ELF-1 (cell line): ENCODE results near the gene ELOVL2.

Source experiments
- DNase-seq: peaks from one replicate; pipeline ENCODE4 v3.0.0-alpha.2; 2016; ENCODE audit warnings: low read depth, low spot score

ELOVL2 gene

GRCh38 chr6:11056871-11057270 lies 12.8 kb upstream of the ELOVL2 start:
- DNase-seq: no peak

- no peak for DNase-seq
Observed at GRCh38 chr6:11055127-11055627, 11.1 kb upstream of the ELOVL2 start.

GRCh38 chr6:11054722-11055121 lies 10.6 kb upstream of the ELOVL2 start:
- DNase-seq: no peak

DNA sequence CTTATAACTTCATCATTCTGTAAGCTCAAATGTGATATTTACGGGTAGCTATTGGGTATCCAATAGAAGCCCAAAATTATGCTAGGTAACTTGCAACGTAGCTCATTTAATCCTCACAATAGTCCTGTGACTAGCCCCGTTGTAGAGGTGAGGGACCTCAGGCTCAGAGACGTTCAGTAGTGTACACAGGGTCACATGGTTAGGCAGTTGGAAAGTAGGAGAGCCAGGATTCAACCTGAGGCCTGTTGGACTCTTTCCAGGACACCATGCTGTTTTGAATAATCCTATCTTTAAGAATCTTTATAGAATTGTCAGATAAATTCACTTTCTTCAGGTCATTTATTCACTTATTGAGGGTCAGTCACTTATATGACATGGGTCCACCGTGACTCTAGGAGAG lies 9.2 kb upstream of the ELOVL2 start:
- DNase-seq: no peak

DNA sequence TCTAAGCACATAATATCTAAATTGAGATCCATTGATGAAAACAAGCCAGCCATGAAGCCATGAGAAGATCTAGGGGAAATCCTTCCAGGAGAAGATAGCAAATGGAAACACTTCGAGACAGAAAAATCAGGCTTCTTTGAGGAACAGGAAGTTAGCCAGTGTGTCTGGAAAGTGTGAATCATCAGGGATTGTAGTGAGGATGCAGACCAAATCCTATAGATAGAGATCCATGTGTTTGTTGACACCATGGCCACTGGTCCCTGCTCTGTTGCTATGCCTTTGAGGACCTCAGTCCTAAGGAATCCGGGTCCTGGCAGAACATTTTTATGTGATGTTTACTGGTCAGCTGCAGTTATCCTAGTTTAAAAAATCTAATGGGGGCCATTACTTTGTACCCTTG lies 6.6 kb upstream of the ELOVL2 start:
- DNase-seq: peak; percentile 34

- peak; percentile 14 for DNase-seq
Observed at GRCh38 chr6:11044712-11045167, 635 bp upstream of the ELOVL2 start.

- DNase-seq: peak; percentile 26
Observed at GRCh38 chr6:11043378-11043960, 636 bp downstream of the ELOVL2 start.

DNA sequence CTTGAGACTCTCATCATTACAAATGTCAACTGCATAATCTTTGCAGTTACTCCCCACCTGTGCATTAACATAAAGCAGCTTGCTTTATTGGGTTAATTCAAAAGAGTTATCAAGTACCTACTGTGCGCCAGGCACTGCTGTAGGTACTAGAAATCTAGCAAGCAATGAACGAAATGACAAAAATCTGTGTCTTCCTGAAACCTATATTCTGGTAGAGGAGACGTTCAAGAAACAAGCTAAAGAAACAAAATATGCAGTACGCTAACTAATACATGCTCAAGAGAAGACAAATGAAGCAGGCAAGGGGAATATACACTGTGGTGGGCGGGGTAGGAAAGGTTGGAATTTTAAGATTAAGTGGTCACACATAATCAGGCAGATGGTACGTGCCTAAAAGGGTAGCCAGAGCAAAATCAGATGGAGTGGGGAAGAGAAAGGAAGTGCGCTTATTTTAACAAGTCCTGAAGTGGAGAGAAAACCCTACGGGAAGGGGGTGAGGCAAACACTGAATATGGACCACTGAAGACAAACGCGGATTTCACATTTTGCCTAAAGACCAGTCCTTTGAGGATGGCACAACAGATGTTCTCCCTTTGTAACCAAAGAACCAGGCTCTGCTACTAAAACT lies 1.2 kb downstream of the ELOVL2 start:
- no peak for DNase-seq

DNA sequence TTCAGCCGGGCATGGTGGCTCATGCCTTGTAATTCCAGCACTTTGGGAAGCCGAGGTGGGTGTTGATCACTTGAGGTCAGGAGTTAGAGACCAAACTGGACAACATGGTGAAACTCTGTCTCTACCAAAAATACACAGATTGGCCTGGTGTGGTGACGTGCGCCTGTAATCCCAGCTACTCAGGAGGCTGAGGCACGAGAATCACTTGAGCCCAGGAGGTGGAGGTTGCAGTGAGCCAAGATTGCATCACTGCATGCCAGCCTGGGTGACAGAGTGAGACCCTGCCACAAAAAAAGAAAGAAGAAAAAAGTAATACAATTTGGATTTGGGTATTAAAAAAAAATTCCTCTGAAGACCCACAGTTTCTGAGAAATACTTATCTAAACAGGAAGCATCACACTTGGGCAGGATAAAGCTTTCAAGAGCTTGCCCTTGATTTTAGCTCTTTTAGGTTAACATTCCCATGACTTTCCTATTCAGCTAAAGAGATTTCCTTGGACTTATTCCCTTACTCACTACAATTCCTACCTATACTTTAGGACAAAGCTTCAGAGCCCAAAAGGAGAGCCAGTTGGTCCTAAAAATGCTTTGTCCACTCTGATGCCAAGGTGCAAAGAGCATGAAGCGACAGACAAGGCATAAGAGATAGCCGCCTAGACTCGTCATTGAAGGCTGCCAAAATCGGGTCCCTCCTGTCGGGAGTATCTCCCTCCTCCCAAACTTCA lies 1.9 kb downstream of the ELOVL2 start:
- no peak for DNase-seq

DNA sequence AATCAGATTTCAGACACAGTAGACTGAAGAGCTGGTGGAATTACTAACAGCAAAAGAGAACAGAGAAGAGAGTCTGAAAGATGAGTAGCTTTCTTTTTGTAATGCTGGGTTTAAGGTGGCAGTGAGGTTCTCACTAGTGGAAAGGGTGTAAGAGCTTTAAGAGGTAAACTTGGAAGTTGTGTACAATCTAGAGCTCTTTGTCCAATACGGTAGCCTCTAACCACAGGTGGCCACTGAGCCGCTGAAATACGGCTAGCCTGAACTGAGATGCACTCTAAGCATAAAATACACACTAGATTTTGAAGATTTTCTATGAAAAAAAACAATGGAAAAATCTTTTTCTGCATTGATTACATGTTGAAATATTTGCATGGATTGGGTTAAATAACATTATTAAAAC lies 4.0 kb downstream of the ELOVL2 start:
- DNase-seq: no peak

DNA sequence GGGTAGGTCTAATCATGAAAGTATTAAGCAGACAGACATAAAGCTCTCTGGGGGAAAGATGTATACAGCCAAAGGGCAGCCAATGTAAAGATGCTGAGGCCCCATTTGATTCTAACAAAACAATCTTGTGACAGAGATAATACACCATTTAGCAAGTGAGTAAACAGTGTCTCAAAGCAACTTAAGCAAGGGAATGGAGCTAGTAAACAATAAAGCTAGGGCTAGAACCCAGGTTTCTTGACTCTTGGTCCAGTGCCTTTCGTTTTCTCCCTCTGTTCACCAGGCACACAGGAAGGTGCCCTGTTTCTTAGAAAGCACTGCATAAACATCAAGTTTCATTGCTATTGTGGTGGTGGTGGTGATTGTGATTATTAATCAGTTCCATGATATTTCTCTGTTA lies 5.1 kb downstream of the ELOVL2 start:
- DNase-seq: no peak

- no peak for DNase-seq
Observed at GRCh38 chr6:11036977-11037430, 7.1 kb downstream of the ELOVL2 start.

DNA sequence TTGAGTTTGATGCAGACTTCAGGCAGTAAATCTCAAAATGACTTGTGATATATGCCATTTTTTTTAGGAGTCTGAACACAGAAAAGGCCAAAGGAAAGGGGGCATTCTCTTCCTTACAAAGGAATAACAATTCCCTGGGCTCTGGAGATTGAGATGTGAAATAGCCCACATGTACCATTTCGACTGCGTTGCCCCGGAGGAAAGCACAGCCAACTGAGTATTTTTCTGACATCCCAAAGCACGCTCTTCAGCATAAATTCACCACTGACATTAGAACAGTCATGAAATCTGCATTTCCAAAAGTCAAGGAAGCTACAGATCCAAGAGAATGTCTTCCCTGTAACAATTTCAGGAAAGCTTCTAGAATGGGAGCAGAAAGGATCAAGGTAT lies 7.8 kb downstream of the ELOVL2 start:
- DNase-seq: no peak

DNA sequence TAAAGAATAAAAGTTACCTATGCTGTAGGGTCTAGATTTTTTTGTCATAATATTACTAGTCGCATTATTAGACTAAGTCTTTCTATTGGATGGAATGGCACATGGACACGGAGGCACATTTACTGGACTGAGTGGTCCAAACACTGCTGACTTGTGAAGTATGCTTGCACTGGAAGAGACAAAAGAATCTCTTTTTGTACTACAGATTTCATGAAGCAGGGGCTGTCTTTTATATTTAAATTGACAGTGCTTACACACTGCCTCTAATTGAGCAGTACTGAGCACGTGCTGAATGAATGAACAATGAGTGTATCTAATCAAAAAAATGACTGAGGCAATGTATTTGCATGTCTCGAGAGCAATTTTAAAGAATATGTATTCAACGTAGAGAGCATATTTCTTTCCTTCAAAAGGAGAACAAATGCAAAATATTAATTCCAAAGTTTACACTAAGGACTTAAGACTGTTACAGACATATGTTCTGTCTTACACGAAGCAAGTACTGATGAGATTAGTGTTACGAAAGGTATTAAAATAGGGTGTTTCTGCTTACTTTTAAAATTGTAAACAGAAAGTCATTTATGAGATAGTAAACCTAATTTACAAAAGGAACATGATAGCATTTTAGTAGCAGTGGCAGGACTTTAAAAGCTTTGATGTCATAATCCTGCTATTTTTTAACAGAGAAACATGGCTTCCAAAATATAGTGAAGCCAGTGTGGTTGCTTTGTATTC lies 8.3 kb downstream of the ELOVL2 start:
- DNase-seq: no peak

- DNase-seq: no peak
Observed at GRCh38 chr6:11033825-11034224, 10.3 kb downstream of the ELOVL2 start.

- DNase-seq: no peak
Observed at GRCh38 chr6:11030904-11031303, 13.2 kb downstream of the ELOVL2 start.

DNA sequence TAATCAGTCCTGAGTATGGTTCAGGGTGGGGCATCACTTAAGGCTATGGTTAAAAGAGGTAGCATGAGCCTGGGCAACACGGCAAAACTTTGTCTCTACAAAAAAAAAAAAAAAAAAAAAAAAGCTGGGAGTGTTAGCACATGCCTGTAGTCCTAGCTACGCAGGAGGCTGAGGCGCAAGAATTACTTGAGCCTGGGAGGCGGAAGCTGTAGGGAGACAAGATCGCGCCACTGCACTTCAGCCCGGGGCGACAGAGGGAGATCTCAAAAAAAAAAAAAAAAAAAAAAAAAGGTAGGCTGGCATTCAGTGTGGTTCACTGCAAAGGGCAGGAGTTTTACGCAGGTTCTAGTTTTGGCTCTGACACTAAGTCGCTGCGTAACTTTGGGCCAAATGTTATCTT lies 15.1 kb downstream of the ELOVL2 start:
- no peak for DNase-seq

DNA sequence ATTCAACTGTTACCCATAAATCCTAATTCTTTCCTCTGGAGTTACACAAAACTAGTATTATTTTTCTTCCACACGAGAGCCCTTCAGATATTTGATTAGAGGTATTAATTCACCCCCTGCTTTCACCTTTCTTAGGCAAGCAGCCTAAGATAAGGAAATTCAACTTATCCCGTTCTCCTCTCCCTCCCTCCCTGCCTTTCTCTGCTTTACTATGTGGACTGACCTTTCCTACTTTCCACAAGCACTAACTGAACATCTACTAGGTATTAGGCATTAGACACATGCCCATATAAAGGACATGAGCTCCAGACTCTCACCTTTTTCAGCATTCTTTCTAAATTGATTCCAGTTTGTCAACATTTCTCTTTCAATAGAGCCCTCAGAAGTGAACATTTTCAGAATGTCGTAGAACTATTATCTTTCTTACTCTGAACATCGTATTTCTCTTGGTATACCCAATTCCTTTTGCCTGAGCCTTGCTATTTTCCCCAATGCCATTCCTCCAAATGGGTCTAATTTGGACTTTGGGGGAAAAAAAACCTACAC lies 16.5 kb downstream of the ELOVL2 start:
- no peak for DNase-seq

DNA sequence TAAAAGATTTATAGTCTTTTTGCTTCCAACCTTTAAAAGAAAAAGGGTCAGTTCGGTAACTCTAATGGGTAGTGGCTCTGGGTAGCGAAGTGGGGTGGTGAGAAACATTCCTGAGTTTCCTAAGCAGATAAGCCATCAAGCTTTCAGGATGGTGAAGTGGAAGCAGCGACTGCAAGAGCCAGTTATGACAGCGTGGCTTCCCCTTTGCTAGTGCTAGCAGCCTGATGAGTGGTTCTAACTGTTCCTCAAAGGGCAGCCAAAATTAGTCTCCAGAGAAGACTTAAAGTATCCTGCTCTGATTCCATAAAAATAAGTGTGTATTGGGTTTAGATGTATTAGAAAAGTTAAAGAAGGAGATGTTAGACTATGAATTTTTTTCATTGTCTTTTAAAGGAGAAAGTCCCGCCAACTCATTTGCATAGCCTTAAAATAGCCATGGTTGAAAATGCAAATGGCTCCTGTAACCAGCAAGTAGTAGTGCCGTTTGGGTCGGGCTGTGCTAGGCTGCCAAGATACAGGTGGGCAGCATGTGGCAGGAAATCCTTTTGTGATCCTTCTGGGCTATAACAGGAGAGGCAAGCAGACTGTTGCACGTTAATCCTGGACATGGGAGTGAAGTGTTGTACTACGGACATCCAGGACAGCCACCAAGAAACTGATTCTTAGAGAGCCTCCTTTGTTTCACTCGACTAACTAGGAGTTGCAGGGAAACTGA lies 18.0 kb downstream of the ELOVL2 start:
- peak; percentile 26 for DNase-seq

- no peak for DNase-seq
Observed at GRCh38 chr6:11025130-11025529, 19.0 kb downstream of the ELOVL2 start.

DNA sequence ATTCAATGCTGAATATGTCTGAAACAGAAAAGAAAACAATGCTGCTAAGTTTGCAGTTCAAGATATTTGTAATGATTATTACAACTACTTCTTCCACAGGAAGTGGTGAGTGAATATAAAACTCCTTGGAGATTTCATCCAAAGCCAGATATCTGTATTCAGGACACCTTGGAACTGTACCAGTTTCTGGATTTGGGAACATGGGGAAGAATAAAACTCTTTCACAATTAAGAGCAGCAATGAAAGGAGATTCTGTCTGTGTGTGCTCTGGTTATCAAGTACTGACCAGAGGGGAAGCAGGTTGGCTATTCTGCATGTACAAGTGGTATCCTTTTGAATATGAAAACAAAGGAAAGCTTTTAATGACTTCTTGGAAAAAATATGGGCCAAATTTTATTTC lies 21.1 kb downstream of the ELOVL2 start:
- DNase-seq: no peak
